ENCODE data around the gene MGP. TPM values are rescaled to one million over a fixed set of nuclear protein-coding genes. Genes with fewer than 3 reads are reported as not detected.

The MGP gene
- total RNA-seq, 4 donors from 2014 or later = 76.0 to 127 (median 115) TPM

- Histone ChIP-seq H3K4me1 (no peaks in the 10 kb centered on the region), H3K4me3 (no peak overlapping the region), H3K9me3 (no peaks in the 10 kb centered on the region), H3K27ac (no peak overlapping the region), H3K36me3 (no peaks in the 10 kb centered on the region), H3K27me3 (no peaks in the 10 kb centered on the region)
- TF ChIP-seq POLR2A (IDR thresholded peaks at IDR 0.05) (no peak), CTCF (IDR thresholded peaks at IDR 0.05) (no peak)
- no peak for DNase-seq
Observed at GRCh38 chr12:14930299-14930698, 44.6 kb upstream of the MGP start.

- TF ChIP-seq CTCF (IDR thresholded peaks at IDR 0.05) = no peak
- TF ChIP-seq POLR2A (IDR thresholded peaks at IDR 0.05) = no peak
- Histone ChIP-seq H3K4me3 (no peak overlapping the region), H3K4me1 (no peaks in the 10 kb centered on the region), H3K9me3 (no peaks in the 10 kb centered on the region), H3K27ac (no peak overlapping the region), H3K27me3 (no peaks in the 10 kb centered on the region), H3K36me3 (no peaks in the 10 kb centered on the region)
- DNase-seq = no peak
Observed at GRCh38 chr12:14928931-14929330, 43.3 kb upstream of the MGP start.

GRCh38 chr12:14927267-14927666 lies 41.6 kb upstream of the MGP start:
- H3K4me1 ChIP-seq = no peaks in the 10 kb centered on the region
- H3K9me3 ChIP-seq = no peaks in the 10 kb centered on the region
- no peak for TF ChIP-seq CTCF (IDR thresholded peaks at IDR 0.05)
- H3K27ac ChIP-seq = no peak overlapping the region
- no peak overlapping the region for H3K4me3 ChIP-seq
- H3K36me3 ChIP-seq = no peaks in the 10 kb centered on the region
- H3K27me3 ChIP-seq = no peaks in the 10 kb centered on the region
- no peak for DNase-seq

- TF ChIP-seq POLR2A (IDR thresholded peaks at IDR 0.05) (no peak), CTCF (IDR thresholded peaks at IDR 0.05) (no peak)
- no peaks in the 10 kb centered on the region for H3K9me3 ChIP-seq
- no peak overlapping the region for H3K27ac ChIP-seq
- no peaks in the 10 kb centered on the region for H3K27me3 ChIP-seq
- H3K4me1 ChIP-seq = no peaks in the 10 kb centered on the region
- H3K36me3 ChIP-seq = no peaks in the 10 kb centered on the region
- H3K4me3 ChIP-seq = no peak overlapping the region
- no peak for DNase-seq
Observed at GRCh38 chr12:14924541-14924940, 38.9 kb upstream of the MGP start.

GRCh38 chr12:14923944-14924343 lies 38.3 kb upstream of the MGP start:
- no peak overlapping the region for H3K27ac ChIP-seq
- TF ChIP-seq POLR2A (IDR thresholded peaks at IDR 0.05) (no peak), CTCF (IDR thresholded peaks at IDR 0.05) (no peak)
- DNase-seq = no peak
- no peaks in the 10 kb centered on the region for H3K36me3 ChIP-seq
- no peak overlapping the region for H3K4me3 ChIP-seq
- H3K9me3 ChIP-seq = no peaks in the 10 kb centered on the region
- H3K27me3 ChIP-seq = no peaks in the 10 kb centered on the region
- H3K4me1 ChIP-seq = no peaks in the 10 kb centered on the region

GRCh38 chr12:14921218-14921617 lies 35.6 kb upstream of the MGP start:
- TF ChIP-seq CTCF (IDR thresholded peaks at IDR 0.05) = no peak
- no peak for TF ChIP-seq POLR2A (IDR thresholded peaks at IDR 0.05)
- DNase-seq = no peak
- Histone ChIP-seq H3K4me3 (no peak overlapping the region), H3K9me3 (no peaks in the 10 kb centered on the region), H3K4me1 (no peaks in the 10 kb centered on the region), H3K27me3 (no peaks in the 10 kb centered on the region), H3K36me3 (no peaks in the 10 kb centered on the region), H3K27ac (peak overlapping the region in 1 of 4 donors; percentile 20)

Data from Peyer's patch (tissue), 4 donors.